ENCODE data around the gene TLCD3B. TPM values are rescaled to one million over a fixed set of nuclear protein-coding genes. Genes with fewer than 3 reads are reported as not detected.
A peak's percentile ranks its signal among the peaks of the same experiment; 100 is the strongest.

The TLCD3B gene
- total and polyA plus RNA-seq, 9 of the 15 experiments (the other 6 are each of a cell fraction or from before 2014, with no cell fraction given) = 0.10 to 0.52 (median 0.23) TPM; not detected in 4

- no peak for TF ChIP-seq ZNF407 (IDR thresholded peaks at IDR 0.05; ENCODE audit: low read depth)
- TF ChIP-seq NFE2 (IDR thresholded peaks at IDR 0.05; ENCODE audit: low read depth) = no peak
- peak; percentile 54 for TF ChIP-seq CBFA2T2 (conservative IDR thresholded peaks at IDR 0.05)
- TF ChIP-seq KLF13 (tag; IDR thresholded peaks at IDR 0.05; ENCODE audit: borderline replicate concordance, low read depth) = no peak
- peak; percentile 58 for TF ChIP-seq NFIC (IDR thresholded peaks at IDR 0.05)
- no peak for TF ChIP-seq MCM7 (IDR thresholded peaks at IDR 0.05)
- TF ChIP-seq KHSRP (IDR thresholded peaks at IDR 0.05) = no peak
- no peak for TF ChIP-seq ZNF655 (CRISPR knock-in tag; IDR thresholded peaks at IDR 0.05)
- TF ChIP-seq FOXJ2 (tag; IDR thresholded peaks at IDR 0.05) = no peak
- TF ChIP-seq CBFA2T3 (IDR thresholded peaks at IDR 0.05) = peak; percentile 77
- no peak for TF ChIP-seq STAG1 (CRISPR knock-in tag; IDR thresholded peaks at IDR 0.05; ENCODE audit: borderline replicate concordance)
- 0 out of 2 replicates have a peak, but pooled peaks have one; percentile 42 for TF ChIP-seq ZBTB7A (IDR thresholded peaks at IDR 0.05; ENCODE audit: borderline replicate concordance, control insufficient read depth, low read depth, low read length)
- no peak for TF ChIP-seq PHB2 (IDR thresholded peaks at IDR 0.05; ENCODE audit: low read depth)
- no peak for TF ChIP-seq MEF2D (tag; conservative IDR thresholded peaks at IDR 0.05; ENCODE audit: low read depth)
- TF ChIP-seq ZNF133 (CRISPR knock-in tag; IDR thresholded peaks at IDR 0.05) = no peak
- TF ChIP-seq XRCC3 (IDR thresholded peaks at IDR 0.05) = no peak
- no peak for TF ChIP-seq GTF2B (IDR thresholded peaks at IDR 0.05; ENCODE audit: extremely low read depth, insufficient read length)
- no peak for TF ChIP-seq BRD4 (IDR thresholded peaks at IDR 0.05)
- TF ChIP-seq NR4A1 (CRISPR knock-in tag; IDR thresholded peaks at IDR 0.05) = no peak
- TF ChIP-seq NR4A1 (tag; IDR thresholded peaks at IDR 0.05) = no peak
Observed at GRCh38 chr16:30060836-30061554, 29.9 kb upstream of the TLCD3B start (continued).

Data from K562 (cell line).